HFFc6 (cell line): Measurements from ENCODE around the gene SPTSSB. TPM values are rescaled to one million over a fixed set of nuclear protein-coding genes. Genes with fewer than 3 reads are reported as not detected.

Source experiments
- DNase-seq: peaks from one replicate; pipeline ENCODE4 v3.0.0-alpha.2; 2018
- H3K27ac Mint-ChIP-seq: 2 replicates; pipeline ENCODE4 v1.8.0; 2020; ENCODE audit warnings: mild to moderate bottlenecking, mixed read lengths
- H3K27me3 Mint-ChIP-seq: 2 replicates; pipeline ENCODE4 v1.8.0; 2021; ENCODE audit warnings: mild to moderate bottlenecking, moderate library complexity, mixed read lengths; ENCODE audit not compliant: insufficient read depth
- H3K36me3 Mint-ChIP-seq: 2 replicates; pipeline ENCODE4 v1.8.0; 2021; ENCODE audit warnings: low read depth, mixed read lengths
- H3K4me1 Mint-ChIP-seq: 2 replicates; pipeline ENCODE4 v1.8.0; 2020; ENCODE audit warnings: low read depth, mixed read lengths
- H3K4me3 Mint-ChIP-seq: 2 replicates; pipeline ENCODE4 v1.8.0; 2020; ENCODE audit warnings: mild to moderate bottlenecking, moderate library complexity, mixed read lengths
- H3K9me3 Mint-ChIP-seq: 2 replicates; pipeline ENCODE4 v1.8.0; 2020; ENCODE audit warnings: mild to moderate bottlenecking, mixed read lengths
- total RNA-seq, 6 experiments: library from RNA; stranded (reverse); fragmentation: NEBNext Ultra II Directional; extraction: Animal tissue kit (Norgen Biotek cat#: 25700); gene quantifications; 2 replicates in 1 of 6; 3 replicates in 5 of 6; pipeline ENCODE4 v1.2.3, GENCODE V29; 2021
- TF ChIP-seq, protein P1 (sequence below): fragments of 200-600 bp; sonication (generic); IDR thresholded peaks from 2 replicates; pipeline ENCODE4 v1.5.0; 2021; ENCODE audit warnings: antibody characterized with exemption, mild to moderate bottlenecking

SPTSSB gene
- total RNA-seq, 6 experiments from 2014 or later: not detected

DNA sequence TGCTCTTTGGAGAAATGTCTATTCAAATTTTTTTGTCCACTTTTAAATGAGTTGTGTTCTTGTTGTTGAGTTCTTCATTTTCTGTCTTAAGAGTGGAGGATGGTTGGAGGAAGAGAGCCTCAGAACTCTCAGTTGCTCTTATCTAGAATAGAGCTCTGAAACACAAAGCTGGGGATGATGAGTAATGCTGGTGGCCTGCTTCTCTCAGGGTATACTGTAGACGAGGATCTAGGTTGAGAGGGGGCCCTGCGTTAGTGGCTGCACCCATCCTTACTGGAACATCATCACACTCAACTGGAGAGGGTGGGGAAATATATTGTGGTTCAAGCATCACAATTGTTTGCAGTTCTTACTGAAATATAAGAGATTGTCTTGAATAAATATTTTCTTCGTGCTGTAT lies 1.8 kb downstream of the SPTSSB start:
- H3K27ac Mint-ChIP-seq: no peak overlapping the region
- H3K4me1 Mint-ChIP-seq: peaks cover 13% of the 10 kb centered on the region
- DNase-seq: no peak
- no peak overlapping the region for H3K4me3 Mint-ChIP-seq
- H3K36me3 Mint-ChIP-seq: no peaks in the 10 kb centered on the region
- peaks cover 20% of the 10 kb centered on the region for H3K27me3 Mint-ChIP-seq
- TF ChIP-seq, protein P1, sequence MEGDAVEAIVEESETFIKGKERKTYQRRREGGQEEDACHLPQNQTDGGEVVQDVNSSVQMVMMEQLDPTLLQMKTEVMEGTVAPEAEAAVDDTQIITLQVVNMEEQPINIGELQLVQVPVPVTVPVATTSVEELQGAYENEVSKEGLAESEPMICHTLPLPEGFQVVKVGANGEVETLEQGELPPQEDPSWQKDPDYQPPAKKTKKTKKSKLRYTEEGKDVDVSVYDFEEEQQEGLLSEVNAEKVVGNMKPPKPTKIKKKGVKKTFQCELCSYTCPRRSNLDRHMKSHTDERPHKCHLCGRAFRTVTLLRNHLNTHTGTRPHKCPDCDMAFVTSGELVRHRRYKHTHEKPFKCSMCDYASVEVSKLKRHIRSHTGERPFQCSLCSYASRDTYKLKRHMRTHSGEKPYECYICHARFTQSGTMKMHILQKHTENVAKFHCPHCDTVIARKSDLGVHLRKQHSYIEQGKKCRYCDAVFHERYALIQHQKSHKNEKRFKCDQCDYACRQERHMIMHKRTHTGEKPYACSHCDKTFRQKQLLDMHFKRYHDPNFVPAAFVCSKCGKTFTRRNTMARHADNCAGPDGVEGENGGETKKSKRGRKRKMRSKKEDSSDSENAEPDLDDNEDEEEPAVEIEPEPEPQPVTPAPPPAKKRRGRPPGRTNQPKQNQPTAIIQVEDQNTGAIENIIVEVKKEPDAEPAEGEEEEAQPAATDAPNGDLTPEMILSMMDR: no peak
- H3K9me3 Mint-ChIP-seq: no peaks in the 10 kb centered on the region

DNA sequence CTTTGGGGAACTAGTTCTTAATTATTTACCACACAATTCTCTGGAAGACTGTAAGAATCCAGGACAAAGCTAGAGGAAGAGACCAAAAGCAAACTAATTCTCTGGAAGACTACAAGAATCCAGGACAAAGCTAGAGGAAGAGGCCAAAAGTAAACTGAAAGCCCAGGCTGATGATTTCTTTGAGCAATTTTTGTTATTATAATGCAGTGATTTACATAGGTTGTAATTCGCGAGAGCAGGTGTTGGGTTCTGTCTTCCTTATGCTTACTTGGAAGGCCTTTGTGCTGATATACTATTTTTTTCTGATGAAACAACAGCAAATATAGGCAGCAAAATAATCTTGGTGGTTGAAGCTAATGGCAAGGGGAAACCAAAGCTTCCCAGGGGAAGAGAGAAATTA lies 5.2 kb downstream of the SPTSSB start:
- Mint-ChIP-seq H3K9me3 (no peaks in the 10 kb centered on the region), H3K36me3 (no peaks in the 10 kb centered on the region), H3K27ac (no peak overlapping the region), H3K4me3 (no peak overlapping the region), H3K27me3 (no peaks in the 10 kb centered on the region; the same call in none of the 2 replicates), H3K4me1 (no peaks in the 10 kb centered on the region)
- DNase-seq: no peak
- TF ChIP-seq, protein P1: no peak

DNA sequence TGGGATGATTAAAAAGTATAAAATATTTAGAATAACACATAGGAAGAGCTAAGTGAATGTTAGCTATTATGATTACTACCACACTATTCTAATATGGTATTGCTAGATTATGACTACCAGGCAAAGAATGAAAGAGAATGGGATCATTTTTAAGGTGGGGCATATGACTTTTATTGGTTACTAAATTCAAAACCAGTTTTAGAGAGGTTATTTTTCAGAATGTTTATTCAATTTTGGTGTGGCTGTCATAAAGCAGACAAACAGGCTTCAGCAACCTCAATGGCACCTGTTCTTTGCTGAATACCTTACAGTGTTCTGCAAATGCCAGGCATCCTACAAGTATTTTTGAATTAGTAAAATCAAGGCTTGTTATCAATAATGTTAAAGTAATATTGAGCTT lies 12.8 kb downstream of the SPTSSB start:
- no peak overlapping the region for H3K4me3 Mint-ChIP-seq
- no peak for DNase-seq
- no peaks in the 10 kb centered on the region for H3K9me3 Mint-ChIP-seq
- no peaks in the 10 kb centered on the region; the same call in 1 of the 2 replicates for H3K27me3 Mint-ChIP-seq
- H3K27ac Mint-ChIP-seq: no peak overlapping the region
- no peaks in the 10 kb centered on the region for H3K36me3 Mint-ChIP-seq
- no peaks in the 10 kb centered on the region for H3K4me1 Mint-ChIP-seq
- TF ChIP-seq, protein P1: no peak

DNA sequence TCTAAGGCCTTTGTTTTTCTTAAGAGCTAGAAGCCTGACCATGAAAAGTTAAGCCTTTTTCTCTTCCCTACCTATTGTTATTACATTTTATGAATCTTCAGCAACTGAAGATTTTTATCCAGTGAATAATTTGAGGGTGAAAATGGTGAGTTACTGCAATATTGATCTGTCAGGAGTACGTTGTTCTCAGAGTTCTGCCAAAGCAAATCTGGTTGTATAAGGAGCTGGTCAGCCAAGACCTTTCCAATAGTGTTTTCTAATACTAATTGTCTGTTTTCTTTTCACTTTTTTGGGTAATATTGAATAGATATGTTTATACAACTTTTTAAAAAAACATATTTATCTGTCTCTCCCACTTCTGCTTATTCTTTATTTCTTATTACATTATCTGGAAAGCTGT lies 15.0 kb downstream of the SPTSSB start:
- H3K9me3 Mint-ChIP-seq: no peaks in the 10 kb centered on the region
- no peak overlapping the region for H3K4me3 Mint-ChIP-seq
- DNase-seq: no peak
- H3K27ac Mint-ChIP-seq: no peak overlapping the region
- H3K27me3 Mint-ChIP-seq: 0 out of 2 replicates have a peak, but pooled peaks cover 1% of the 10 kb centered on the region
- H3K36me3 Mint-ChIP-seq: no peaks in the 10 kb centered on the region
- TF ChIP-seq, protein P1: no peak
- no peaks in the 10 kb centered on the region for H3K4me1 Mint-ChIP-seq

DNA sequence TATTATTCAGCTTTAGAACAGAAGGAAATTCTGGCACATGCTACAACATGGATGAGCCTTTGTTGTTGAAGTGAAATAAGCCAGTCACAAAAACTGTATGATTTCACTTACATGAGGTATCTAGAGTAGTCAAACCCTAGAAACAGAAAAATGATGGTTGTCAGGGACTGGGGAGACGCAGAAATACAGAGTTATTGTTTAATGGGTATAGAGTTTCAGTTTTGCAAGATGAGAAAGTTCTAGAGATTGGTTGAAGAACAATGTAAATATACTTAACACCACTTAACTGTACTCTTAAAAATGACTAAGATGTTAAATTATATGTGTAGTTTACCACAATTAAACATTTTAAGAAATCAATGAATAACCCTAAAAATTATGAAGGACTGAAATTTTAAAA lies 15.8 kb downstream of the SPTSSB start:
- H3K4me1 Mint-ChIP-seq: no peaks in the 10 kb centered on the region
- 0 out of 2 replicates have a peak, but pooled peaks cover 1% of the 10 kb centered on the region for H3K27me3 Mint-ChIP-seq
- no peak overlapping the region for H3K4me3 Mint-ChIP-seq
- no peaks in the 10 kb centered on the region for H3K9me3 Mint-ChIP-seq
- no peaks in the 10 kb centered on the region for H3K36me3 Mint-ChIP-seq
- TF ChIP-seq, protein P1: no peak
- no peak for DNase-seq
- no peak overlapping the region for H3K27ac Mint-ChIP-seq

DNA sequence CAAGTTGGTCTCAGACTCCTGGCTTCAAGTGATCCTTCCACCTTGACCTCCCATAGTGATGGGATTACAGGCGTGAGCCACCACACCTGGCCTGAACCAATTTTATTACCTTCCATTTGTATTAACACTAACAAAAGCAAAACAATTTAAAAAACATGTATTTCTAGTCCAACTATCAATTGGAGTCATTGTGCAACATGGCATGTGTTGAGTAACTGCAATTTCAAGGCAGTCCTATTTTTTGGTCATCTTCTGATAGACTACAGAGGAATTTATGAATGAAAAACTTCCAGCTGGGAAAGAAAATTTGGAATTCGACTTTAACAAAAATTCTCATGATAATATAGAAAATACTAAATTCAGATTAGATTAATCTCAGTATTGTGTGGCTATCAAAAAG lies 16.8 kb downstream of the SPTSSB start:
- Mint-ChIP-seq H3K27ac (no peak overlapping the region), H3K36me3 (no peaks in the 10 kb centered on the region), H3K27me3 (0 out of 2 replicates have a peak, but pooled peaks cover 1% of the 10 kb centered on the region), H3K9me3 (no peaks in the 10 kb centered on the region), H3K4me1 (peaks cover 7% of the 10 kb centered on the region), H3K4me3 (no peak overlapping the region)
- no peak for DNase-seq
- TF ChIP-seq, protein P1: no peak
